Endothelial cell (in vitro differentiated cells): ENCODE results near the gene MEIOSIN. TPM values are rescaled to one million over a fixed set of nuclear protein-coding genes. Genes with fewer than 3 reads are reported as not detected.
A peak's percentile ranks its signal among the peaks of the same experiment; 100 is the strongest.

ENCODE experiments used
- DNase-seq: peaks from one replicate; pipeline ENCODE4 v3.0.0; 2021; ENCODE audit warnings: low spot score
- H3K27ac Mint-ChIP-seq: one replicate; pipeline ENCODE4 v1.8.0; 2021; ENCODE audit warnings: mixed read lengths, inconsistent platforms; ENCODE audit not compliant: unreplicated experiment
- H3K27me3 Mint-ChIP-seq: one replicate; pipeline ENCODE4 v1.8.0; 2021; ENCODE audit warnings: mild to moderate bottlenecking, moderate library complexity, mixed read lengths, inconsistent platforms; ENCODE audit not compliant: unreplicated experiment
- H3K36me3 Mint-ChIP-seq: one replicate; pipeline ENCODE4 v1.8.0; 2021; ENCODE audit warnings: mild to moderate bottlenecking, low read depth, mixed read lengths, inconsistent platforms; ENCODE audit not compliant: unreplicated experiment
- H3K4me1 Mint-ChIP-seq: one replicate; pipeline ENCODE4 v1.8.0; 2021; ENCODE audit warnings: mild to moderate bottlenecking, mixed read lengths, inconsistent platforms; ENCODE audit not compliant: unreplicated experiment
- H3K4me3 Mint-ChIP-seq: one replicate; pipeline ENCODE4 v1.8.0; 2021; ENCODE audit warnings: mild to moderate bottlenecking, mixed read lengths, inconsistent platforms; ENCODE audit not compliant: unreplicated experiment
- H3K9me3 Mint-ChIP-seq: one replicate; pipeline ENCODE4 v1.8.0; 2021; ENCODE audit warnings: mixed read lengths, inconsistent platforms; ENCODE audit not compliant: unreplicated experiment
- CTCF ChIP-seq: fragments of 200-600 bp; sonication (generic); IDR thresholded peaks from one replicate; pipeline ENCODE4 v1.5.0; 2021; ENCODE audit warnings: antibody characterized with exemption; ENCODE audit not compliant: unreplicated experiment
- total RNA-seq: library from RNA; stranded (reverse); fragmentation: NEBNext Ultra II Directional; extraction: Animal tissue kit (Norgen Biotek cat#: 25700); gene quantifications from one replicate; pipeline ENCODE4 v1.2.1, GENCODE V29; 2021; ENCODE audit not compliant: unreplicated experiment

Gene MEIOSIN
- total RNA-seq, 1 donor from 2014 or later: not detected

DNA sequence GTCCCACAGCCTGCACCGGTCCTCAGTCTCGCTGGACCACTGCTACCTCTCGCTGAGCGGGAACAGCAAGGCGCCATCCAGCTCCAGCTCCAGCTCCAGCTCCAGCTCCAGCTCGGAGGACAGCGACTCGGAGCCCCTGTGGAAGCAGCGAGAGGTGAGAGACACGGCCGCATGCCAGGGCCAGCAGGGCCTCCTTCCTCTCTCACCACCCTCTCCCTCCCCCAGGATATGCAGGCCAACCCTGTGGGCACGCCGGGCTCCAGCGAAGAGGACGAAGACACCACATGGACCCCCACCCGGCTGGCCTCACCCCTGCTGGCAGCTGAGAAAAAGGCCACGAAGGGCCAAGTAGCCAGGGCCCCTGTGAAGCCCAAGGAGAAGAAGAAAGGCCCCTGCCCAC lies 28.5 kb downstream of the MEIOSIN start:
- no peaks in the 10 kb centered on the region for H3K9me3 Mint-ChIP-seq
- H3K4me1 Mint-ChIP-seq: peaks cover 6% of the 10 kb centered on the region
- TF ChIP-seq CTCF: no peak
- H3K27me3 Mint-ChIP-seq: peaks cover 10% of the 10 kb centered on the region
- H3K27ac Mint-ChIP-seq: no peak overlapping the region
- no peak for DNase-seq
- H3K36me3 Mint-ChIP-seq: no peaks in the 10 kb centered on the region
- H3K4me3 Mint-ChIP-seq: no peak overlapping the region

- Mint-ChIP-seq H3K4me3 (no peak overlapping the region), H3K36me3 (no peaks in the 10 kb centered on the region), H3K27me3 (peaks cover 8% of the 10 kb centered on the region), H3K9me3 (no peaks in the 10 kb centered on the region), H3K27ac (no peak overlapping the region), H3K4me1 (peaks cover 6% of the 10 kb centered on the region)
- TF ChIP-seq CTCF: no peak
- no peak for DNase-seq
Measured at GRCh38 chr19:45762870-45763631, 29.8 kb downstream of the MEIOSIN start.

DNA sequence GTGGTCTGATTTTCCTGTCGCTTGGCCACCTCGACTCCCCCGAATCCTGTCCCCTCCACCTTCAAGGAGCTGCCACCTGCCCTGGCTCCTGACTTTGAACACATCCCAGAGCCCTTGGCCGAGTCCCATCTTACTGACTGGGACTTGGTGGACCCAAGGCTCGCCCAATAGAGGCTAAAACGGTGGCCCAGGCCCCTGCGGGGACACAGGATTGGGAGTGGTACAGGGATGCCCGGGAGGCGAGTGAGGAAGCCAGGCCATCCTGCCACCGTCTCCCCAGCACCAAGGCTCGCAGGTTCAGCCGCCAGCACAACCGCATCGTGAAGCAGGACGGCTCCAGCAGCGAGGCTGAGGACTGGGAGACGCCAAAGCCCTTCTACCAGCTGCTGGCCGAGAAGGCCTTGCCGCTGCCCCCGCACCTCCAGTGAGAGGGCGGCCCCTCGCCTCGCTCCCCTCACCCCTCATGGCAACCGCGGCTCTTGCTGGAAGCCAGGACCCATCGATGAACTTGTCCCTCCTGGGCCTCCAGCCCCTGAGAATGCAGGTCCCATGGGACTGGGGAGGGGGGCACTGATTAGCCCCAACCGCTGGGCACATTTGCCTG lies 30.6 kb downstream of the MEIOSIN start:
- TF ChIP-seq CTCF: no peak
- Mint-ChIP-seq H3K4me1 (peaks cover 6% of the 10 kb centered on the region), H3K27ac (no peak overlapping the region), H3K9me3 (no peaks in the 10 kb centered on the region), H3K36me3 (no peaks in the 10 kb centered on the region), H3K27me3 (peaks cover 8% of the 10 kb centered on the region), H3K4me3 (no peak overlapping the region)
- DNase-seq: no peak

GRCh38 chr19:45764475-45764874 lies 31.2 kb downstream of the MEIOSIN start:
- Mint-ChIP-seq H3K4me1 (peaks cover 6% of the 10 kb centered on the region), H3K36me3 (no peaks in the 10 kb centered on the region), H3K9me3 (no peaks in the 10 kb centered on the region), H3K27ac (peak overlapping the region; percentile 13), H3K4me3 (no peak overlapping the region), H3K27me3 (peaks cover 11% of the 10 kb centered on the region)
- peak; percentile 20 for TF ChIP-seq CTCF
- no peak for DNase-seq
